ENCODE measurements around the gene PGM1.

GRCh38 chr1:63600248-63600647 lies 7.0 kb downstream of the PGM1 start:
- TF ChIP-seq TAF1 (IDR thresholded peaks at IDR 0.05; ENCODE audit: control insufficient read depth, extremely low read depth, insufficient read depth, low read length, severe bottlenecking), result no peak
- no peak for TF ChIP-seq SOX6 (IDR thresholded peaks at IDR 0.05)
- no peak for TF ChIP-seq ZBTB7A (IDR thresholded peaks at IDR 0.05; ENCODE audit: borderline replicate concordance, control insufficient read depth, low read depth, low read length)
- no peak for TF ChIP-seq BCOR (IDR thresholded peaks at IDR 0.05)
- no peak for TF ChIP-seq CHD2 (IDR thresholded peaks at IDR 0.05; ENCODE audit: low read depth, low read length)
- no peak for TF ChIP-seq CC2D1A (IDR thresholded peaks at IDR 0.05)
- no peak for TF ChIP-seq POLR2A (conservative IDR thresholded peaks at IDR 0.05)
- TF ChIP-seq KHSRP (IDR thresholded peaks at IDR 0.05), result no peak
- no peak for TF ChIP-seq MEF2A (IDR thresholded peaks at IDR 0.05; ENCODE audit: control insufficient read depth, low read depth, low read length)
- TF ChIP-seq SIN3A (IDR thresholded peaks at IDR 0.05; ENCODE audit: borderline replicate concordance in 2 of 2, control insufficient read depth in 1 of 2, low read depth in 2 of 2, low read length in 2 of 2), result no peak
- TF ChIP-seq JUND (IDR thresholded peaks at IDR 0.05; ENCODE audit: borderline replicate concordance, low read depth, low read length), result no peak
- TF ChIP-seq JUND (tag; IDR thresholded peaks at IDR 0.05; ENCODE audit: borderline replicate concordance, low read depth, low read length), result no peak
- TF ChIP-seq ZBTB34 (CRISPR knock-in tag; IDR thresholded peaks at IDR 0.05), result no peak
- TF ChIP-seq CTCF (IDR thresholded peaks at IDR 0.05 in 2 of 3, conservative IDR thresholded peaks at IDR 0.05 in 1 of 3; ENCODE audit: insufficient read depth in 2 of 3, low read depth in 1 of 3, low read length in 3 of 3), result no peak

Measured in K562 (cell line).